ENCODE data around the gene ESYT1.

DNA sequence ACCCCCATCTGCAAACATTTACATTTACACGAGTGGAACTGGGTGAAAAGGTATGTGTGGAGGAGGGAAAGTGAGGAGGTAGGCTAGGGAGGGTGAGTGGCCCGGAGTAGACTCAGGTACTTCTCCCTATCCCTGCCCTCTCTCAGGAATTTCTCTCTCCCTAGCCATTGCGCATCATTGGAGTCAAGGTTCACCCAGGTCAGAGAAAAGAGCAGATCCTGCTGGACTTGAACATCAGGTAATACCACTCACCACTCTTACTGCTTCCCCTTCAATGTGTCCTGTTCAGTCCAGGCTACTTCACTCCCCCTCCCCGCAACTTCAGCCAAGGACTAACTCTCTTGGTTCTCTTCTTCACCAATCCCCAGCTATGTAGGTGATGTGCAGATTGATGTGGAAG is 2.8 kb downstream of the ESYT1 start:
- TF ChIP-seq HNF4G (IDR thresholded peaks at IDR 0.05) (no peak), CTCF (IDR thresholded peaks at IDR 0.05; ENCODE audit: low read depth, low read length, missing input control) (no peak), JUND (IDR thresholded peaks at IDR 0.05) (no peak), YY1 (IDR thresholded peaks at IDR 0.05) (no peak), TAF1 (conservative IDR thresholded peaks at IDR 0.05) (no peak)

Measured in liver (tissue), 3 donors.